ENCODE measurements around the gene PTGES3. TPM values are rescaled to one million over a fixed set of nuclear protein-coding genes. Genes with fewer than 3 reads are reported as not detected.

The PTGES3 gene
- total and polyA plus RNA-seq, 9 donors = 109 to 328 (median 215) TPM

DNA sequence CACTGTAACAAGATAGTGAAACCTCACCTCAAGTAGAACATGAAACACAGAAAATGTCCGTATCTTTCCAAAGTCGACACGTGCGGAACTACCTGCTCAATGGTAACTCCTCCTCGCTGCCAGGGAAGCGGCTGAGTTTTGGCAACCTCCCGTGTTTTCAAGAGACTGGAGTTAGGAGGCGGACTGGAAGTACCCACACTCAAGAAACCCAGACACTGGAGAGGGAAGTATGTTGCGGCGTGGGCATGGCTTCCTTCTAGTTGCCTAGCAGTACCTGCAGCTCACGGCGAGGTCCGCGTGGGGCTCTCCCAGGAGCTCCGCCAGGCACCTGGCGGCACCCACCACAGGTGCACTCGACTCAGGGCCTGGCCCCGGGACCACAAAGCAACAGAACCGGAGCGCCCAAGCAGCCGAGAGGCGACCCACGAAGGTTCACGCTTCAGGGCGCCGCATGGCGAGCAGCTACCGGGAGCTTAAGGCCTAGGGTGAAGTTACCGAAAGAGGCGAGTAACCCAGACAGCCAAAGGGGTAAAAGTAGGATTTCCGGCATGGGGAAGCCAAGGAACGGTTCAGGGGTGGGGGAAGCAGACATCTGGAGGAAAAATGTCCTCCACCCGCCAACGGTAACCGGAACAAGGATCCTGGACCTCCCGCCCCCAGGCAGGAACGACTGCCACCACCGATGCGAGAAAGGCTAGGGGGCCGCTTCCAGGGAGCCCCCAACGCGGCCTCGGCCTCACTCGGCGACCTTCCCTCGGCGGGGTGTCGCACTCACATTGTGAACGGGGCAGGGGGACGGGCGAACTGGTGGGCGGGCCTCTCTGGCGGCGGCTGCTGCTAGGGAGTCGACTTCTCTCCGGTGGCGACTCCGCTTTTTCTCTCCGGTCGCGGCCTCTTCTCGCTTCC, 608 bp downstream of the PTGES3 start:
- peak overlapping the region; percentile 99 to 100 for H3K27ac ChIP-seq
- H3K4me3 ChIP-seq = peak overlapping the region; percentile 93
- no peaks in the 10 kb centered on the region for H3K9me3 ChIP-seq
- DNase-seq = peak; percentile 41 to 71 (median 60)
- WGBS, 3 donors = 0 to 1% (median 0%) methylated on average over 61 to 62 of the region's 62 CpGs
- no peak for TF ChIP-seq POLR2A (IDR thresholded peaks at IDR 0.05)
- no peak for TF ChIP-seq EP300 (IDR thresholded peaks at IDR 0.05)
- TF ChIP-seq, protein P1, sequence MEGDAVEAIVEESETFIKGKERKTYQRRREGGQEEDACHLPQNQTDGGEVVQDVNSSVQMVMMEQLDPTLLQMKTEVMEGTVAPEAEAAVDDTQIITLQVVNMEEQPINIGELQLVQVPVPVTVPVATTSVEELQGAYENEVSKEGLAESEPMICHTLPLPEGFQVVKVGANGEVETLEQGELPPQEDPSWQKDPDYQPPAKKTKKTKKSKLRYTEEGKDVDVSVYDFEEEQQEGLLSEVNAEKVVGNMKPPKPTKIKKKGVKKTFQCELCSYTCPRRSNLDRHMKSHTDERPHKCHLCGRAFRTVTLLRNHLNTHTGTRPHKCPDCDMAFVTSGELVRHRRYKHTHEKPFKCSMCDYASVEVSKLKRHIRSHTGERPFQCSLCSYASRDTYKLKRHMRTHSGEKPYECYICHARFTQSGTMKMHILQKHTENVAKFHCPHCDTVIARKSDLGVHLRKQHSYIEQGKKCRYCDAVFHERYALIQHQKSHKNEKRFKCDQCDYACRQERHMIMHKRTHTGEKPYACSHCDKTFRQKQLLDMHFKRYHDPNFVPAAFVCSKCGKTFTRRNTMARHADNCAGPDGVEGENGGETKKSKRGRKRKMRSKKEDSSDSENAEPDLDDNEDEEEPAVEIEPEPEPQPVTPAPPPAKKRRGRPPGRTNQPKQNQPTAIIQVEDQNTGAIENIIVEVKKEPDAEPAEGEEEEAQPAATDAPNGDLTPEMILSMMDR (IDR thresholded peaks at IDR 0.05) = no peak
- peaks cover 9% of the 10 kb centered on the region for H3K4me1 ChIP-seq (ENCODE audit: insufficient read depth)
- no peaks in the 10 kb centered on the region for H3K27me3 ChIP-seq
- intact Hi-C loops (cut with DNase I) = loop anchor here (2.0 to 5.0 kb wide), 3 partner anchors 35 to 50 kb away; partner anchors contain the start of gene NACA (in 2 of the 4)
- no peaks in the 10 kb centered on the region for H3K36me3 ChIP-seq

DNA sequence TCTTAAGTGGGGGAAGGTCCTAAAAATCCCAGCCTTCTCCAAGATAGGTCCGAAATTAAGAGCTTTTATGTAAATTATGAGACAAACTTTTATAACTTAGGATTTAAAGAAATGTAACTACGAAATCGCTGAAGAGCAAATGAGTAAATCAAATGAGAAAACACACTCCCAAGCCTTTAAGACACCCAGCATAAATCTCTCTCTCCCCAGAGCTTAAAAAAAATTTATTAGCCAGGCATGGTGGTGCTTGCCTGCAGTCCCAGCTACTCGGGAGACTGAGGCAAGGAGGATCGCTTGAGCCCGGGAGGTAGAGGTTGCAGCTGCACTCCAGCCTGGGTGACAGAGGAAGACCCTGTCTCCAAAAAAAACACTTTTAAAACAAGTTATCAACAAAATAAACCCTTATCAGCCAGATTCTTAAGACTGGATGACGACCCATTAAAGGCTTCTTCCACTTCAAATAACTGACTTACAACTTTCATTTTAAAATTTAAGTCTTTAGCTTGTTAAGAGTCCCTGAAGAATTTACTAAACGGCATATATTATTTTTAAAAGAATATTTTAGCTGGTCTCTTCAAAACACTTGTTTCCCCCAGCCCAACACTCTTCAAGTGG, 3.2 kb downstream of the PTGES3 start:
- H3K9me3 ChIP-seq = no peaks in the 10 kb centered on the region
- peaks cover 14% of the 10 kb centered on the region for H3K4me1 ChIP-seq (ENCODE audit: insufficient read depth)
- no peaks in the 10 kb centered on the region for H3K36me3 ChIP-seq
- peak overlapping the region in 1 of 2 donors; percentile 43 for H3K27ac ChIP-seq
- DNase-seq = peak in 1 of 5 donors; percentile 11
- H3K4me3 ChIP-seq = peak overlapping the region; percentile 93
- WGBS, 3 donors = 3 to 7% (median 7%) methylated on average over 8 of the region's 8 CpGs
- TF ChIP-seq, protein P1 (IDR thresholded peaks at IDR 0.05) = no peak
- TF ChIP-seq EP300 (IDR thresholded peaks at IDR 0.05) (no peak), POLR2A (IDR thresholded peaks at IDR 0.05) (no peak)
- intact Hi-C loops (cut with DNase I) = loop anchor here in 3 of 4 donors (5.0 kb wide), 2 partner anchors 37 to 48 kb away; no protein-coding TSS in a partner anchor
- no peaks in the 10 kb centered on the region for H3K27me3 ChIP-seq

DNA sequence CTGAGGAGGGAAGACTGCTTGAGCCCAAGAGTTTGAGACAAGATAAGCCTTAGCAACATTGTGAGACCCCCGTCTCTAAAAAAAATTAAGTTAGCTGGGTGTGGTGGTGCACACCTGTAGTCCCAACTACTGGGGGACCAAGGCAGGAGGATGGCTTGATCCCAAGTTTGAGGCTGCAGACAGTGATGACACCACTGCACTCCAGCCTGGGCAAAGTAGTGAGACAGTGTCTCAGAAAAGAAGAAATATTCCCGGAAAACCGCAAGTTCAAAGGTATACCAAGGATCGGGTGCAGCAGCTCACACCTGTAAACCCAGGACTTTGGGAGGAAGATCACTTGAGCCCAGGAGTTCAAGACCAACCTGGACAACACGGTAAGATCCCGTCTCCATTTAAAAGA, 5.8 kb downstream of the PTGES3 start:
- no peaks in the 10 kb centered on the region for H3K9me3 ChIP-seq
- H3K4me3 ChIP-seq = no peak overlapping the region
- H3K27me3 ChIP-seq = no peaks in the 10 kb centered on the region
- no peak overlapping the region for H3K27ac ChIP-seq
- peaks cover 18% of the 10 kb centered on the region for H3K4me1 ChIP-seq (ENCODE audit: insufficient read depth)
- H3K36me3 ChIP-seq = no peaks in the 10 kb centered on the region
- WGBS, 3 donors = 89 to 90% (median 89%) methylated on average over 6 of the region's 6 CpGs
- intact Hi-C loops (cut with DNase I) = no loop called here
- TF ChIP-seq, protein P1 (IDR thresholded peaks at IDR 0.05) = no peak
- TF ChIP-seq EP300 (IDR thresholded peaks at IDR 0.05) = no peak
- no peak for TF ChIP-seq POLR2A (IDR thresholded peaks at IDR 0.05)
- DNase-seq = peak in 1 of 5 donors; percentile 9

DNA sequence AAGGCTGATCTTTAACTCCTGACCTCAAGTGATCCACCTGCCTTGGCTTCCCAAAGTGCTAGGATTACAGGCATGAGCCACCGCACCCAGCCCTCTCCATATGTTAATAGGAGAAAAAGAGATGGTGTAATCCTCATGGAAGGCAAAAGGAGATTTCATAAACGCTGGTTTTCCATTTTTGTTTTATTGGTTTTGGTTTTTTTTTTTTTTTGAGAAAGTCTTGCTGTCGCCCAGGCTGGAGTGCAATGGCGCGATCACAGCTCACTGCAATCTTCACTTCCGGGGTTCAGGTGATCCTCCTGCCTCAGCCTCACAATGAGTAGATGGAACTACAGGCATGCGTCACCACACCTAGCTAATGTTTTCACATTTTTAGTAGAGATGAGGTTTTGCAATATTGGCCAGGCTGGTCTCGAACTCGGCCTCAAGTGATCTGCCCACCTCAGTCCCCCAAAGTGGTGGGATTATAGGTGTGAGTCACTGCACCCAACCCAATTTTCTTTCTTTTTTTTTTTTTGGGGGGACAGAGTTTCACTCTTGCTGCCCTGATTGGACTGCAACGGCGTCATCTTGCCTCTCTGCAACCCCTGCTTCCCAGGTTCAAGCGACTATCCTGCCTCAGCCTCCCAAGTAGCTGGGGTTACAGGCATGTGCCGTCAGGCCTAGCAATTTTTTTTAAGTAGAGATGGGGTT, 8.1 kb downstream of the PTGES3 start:
- 89 to 91% (median 89%) methylated on average over 13 of the region's 13 CpGs for WGBS, 3 donors
- Histone ChIP-seq H3K36me3 (no peaks in the 10 kb centered on the region), H3K27me3 (no peaks in the 10 kb centered on the region), H3K4me3 (no peak overlapping the region), H3K9me3 (no peaks in the 10 kb centered on the region), H3K27ac (no peak overlapping the region), H3K4me1 (ENCODE audit: insufficient read depth) (peaks cover 22% of the 10 kb centered on the region)
- no peak for TF ChIP-seq POLR2A (IDR thresholded peaks at IDR 0.05)
- TF ChIP-seq, protein P1 (IDR thresholded peaks at IDR 0.05) = no peak
- TF ChIP-seq EP300 (IDR thresholded peaks at IDR 0.05) = no peak
- intact Hi-C loops (cut with DNase I) = no loop called here
- peak in 2 of 5 donors; percentile 5 to 10 for DNase-seq
